Measurements from ENCODE around the gene MS4A15. TPM values are rescaled to one million over a fixed set of nuclear protein-coding genes. Genes with fewer than 3 reads are reported as not detected.

Gene MS4A15
- polyA plus RNA-seq, 2 of the 4 experiments (the other 2 are of a cell fraction): not detected

DNA sequence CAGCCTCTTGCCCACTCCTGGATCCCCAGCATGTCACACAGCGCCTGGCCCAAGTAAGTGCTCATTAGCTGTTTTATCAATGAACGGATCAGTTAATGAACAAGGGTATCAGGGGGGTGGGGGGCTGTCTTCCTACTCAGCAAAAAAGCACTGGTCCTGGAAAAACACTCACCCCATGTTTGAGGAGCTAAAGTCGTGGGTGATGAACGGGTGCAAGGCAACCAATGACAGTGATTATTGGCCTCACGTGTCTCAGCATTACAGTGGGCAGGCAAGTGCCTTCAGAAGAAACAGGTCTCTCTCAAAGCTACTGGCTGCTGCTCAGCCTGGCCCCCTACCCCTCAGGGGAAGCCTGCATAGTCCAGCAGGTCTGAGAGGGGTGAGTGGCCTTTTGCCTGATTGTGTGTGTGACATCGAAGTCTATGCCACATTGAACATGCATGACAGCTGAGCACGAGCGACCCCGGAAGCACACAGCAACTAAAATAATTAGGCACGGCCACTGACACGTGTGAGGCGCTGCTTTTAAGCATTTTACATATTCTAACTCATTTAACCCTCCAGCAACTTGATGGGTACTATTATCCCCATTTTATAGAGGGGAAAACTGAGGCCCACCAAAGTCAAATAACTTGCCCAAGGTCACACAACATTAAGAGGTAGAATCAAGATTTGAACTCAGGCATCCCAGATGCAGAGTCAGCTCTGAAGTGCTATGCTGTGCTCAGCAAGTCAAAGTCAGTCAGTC is 25.9 kb downstream of the MS4A15 start (continued):
- no peak for TF ChIP-seq ZNF302 (CRISPR knock-in tag; IDR thresholded peaks at IDR 0.05)

DNA sequence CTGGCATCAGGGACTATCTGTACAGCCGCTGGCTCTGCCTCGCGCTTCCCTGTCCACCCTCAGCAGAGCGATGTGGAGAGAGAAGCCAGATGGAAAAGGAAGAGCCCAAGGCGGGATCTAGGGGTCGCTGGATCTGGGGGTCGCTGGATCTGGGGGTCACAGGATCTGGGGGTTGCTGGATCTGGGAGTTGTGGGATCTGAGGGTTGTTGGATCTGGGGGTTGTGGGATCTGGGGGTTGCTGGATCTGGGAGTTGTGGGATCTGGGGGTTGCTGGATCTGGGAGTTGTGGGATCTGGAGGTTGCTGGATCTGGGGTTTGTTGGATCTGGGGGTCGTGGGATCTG is 26.4 kb downstream of the MS4A15 start:
- TF ChIP-seq RCOR1 (IDR thresholded peaks at IDR 0.05; ENCODE audit: low read depth, low read length): no peak
- TF ChIP-seq, protein P1, sequence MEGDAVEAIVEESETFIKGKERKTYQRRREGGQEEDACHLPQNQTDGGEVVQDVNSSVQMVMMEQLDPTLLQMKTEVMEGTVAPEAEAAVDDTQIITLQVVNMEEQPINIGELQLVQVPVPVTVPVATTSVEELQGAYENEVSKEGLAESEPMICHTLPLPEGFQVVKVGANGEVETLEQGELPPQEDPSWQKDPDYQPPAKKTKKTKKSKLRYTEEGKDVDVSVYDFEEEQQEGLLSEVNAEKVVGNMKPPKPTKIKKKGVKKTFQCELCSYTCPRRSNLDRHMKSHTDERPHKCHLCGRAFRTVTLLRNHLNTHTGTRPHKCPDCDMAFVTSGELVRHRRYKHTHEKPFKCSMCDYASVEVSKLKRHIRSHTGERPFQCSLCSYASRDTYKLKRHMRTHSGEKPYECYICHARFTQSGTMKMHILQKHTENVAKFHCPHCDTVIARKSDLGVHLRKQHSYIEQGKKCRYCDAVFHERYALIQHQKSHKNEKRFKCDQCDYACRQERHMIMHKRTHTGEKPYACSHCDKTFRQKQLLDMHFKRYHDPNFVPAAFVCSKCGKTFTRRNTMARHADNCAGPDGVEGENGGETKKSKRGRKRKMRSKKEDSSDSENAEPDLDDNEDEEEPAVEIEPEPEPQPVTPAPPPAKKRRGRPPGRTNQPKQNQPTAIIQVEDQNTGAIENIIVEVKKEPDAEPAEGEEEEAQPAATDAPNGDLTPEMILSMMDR (IDR thresholded peaks at IDR 0.05): no peak
- TF ChIP-seq RFX5 (IDR thresholded peaks at IDR 0.05): no peak
- TF ChIP-seq HDAC2 (IDR thresholded peaks at IDR 0.05): no peak
- no peak for TF ChIP-seq HOXB5 (CRISPR knock-in tag; IDR thresholded peaks at IDR 0.05)
- no peak for TF ChIP-seq CHD4 (IDR thresholded peaks at IDR 0.05; ENCODE audit: borderline replicate concordance)
- TF ChIP-seq, protein P2, sequence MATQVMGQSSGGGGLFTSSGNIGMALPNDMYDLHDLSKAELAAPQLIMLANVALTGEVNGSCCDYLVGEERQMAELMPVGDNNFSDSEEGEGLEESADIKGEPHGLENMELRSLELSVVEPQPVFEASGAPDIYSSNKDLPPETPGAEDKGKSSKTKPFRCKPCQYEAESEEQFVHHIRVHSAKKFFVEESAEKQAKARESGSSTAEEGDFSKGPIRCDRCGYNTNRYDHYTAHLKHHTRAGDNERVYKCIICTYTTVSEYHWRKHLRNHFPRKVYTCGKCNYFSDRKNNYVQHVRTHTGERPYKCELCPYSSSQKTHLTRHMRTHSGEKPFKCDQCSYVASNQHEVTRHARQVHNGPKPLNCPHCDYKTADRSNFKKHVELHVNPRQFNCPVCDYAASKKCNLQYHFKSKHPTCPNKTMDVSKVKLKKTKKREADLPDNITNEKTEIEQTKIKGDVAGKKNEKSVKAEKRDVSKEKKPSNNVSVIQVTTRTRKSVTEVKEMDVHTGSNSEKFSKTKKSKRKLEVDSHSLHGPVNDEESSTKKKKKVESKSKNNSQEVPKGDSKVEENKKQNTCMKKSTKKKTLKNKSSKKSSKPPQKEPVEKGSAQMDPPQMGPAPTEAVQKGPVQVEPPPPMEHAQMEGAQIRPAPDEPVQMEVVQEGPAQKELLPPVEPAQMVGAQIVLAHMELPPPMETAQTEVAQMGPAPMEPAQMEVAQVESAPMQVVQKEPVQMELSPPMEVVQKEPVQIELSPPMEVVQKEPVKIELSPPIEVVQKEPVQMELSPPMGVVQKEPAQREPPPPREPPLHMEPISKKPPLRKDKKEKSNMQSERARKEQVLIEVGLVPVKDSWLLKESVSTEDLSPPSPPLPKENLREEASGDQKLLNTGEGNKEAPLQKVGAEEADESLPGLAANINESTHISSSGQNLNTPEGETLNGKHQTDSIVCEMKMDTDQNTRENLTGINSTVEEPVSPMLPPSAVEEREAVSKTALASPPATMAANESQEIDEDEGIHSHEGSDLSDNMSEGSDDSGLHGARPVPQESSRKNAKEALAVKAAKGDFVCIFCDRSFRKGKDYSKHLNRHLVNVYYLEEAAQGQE (IDR thresholded peaks at IDR 0.05): no peak
- TF ChIP-seq, protein P3, sequence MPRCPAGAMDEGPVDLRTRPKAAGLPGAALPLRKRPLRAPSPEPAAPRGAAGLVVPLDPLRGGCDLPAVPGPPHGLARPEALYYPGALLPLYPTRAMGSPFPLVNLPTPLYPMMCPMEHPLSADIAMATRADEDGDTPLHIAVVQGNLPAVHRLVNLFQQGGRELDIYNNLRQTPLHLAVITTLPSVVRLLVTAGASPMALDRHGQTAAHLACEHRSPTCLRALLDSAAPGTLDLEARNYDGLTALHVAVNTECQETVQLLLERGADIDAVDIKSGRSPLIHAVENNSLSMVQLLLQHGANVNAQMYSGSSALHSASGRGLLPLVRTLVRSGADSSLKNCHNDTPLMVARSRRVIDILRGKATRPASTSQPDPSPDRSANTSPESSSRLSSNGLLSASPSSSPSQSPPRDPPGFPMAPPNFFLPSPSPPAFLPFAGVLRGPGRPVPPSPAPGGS (IDR thresholded peaks at IDR 0.05): no peak
- TF ChIP-seq, protein P4, sequence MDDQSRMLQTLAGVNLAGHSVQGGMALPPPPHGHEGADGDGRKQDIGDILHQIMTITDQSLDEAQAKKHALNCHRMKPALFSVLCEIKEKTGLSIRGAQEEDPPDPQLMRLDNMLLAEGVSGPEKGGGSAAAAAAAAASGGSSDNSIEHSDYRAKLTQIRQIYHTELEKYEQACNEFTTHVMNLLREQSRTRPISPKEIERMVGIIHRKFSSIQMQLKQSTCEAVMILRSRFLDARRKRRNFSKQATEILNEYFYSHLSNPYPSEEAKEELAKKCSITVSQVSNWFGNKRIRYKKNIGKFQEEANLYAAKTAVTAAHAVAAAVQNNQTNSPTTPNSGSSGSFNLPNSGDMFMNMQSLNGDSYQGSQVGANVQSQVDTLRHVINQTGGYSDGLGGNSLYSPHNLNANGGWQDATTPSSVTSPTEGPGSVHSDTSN (IDR thresholded peaks at IDR 0.05): no peak
- TF ChIP-seq NPAS2 (CRISPR knock-in tag; IDR thresholded peaks at IDR 0.05; ENCODE audit: borderline replicate concordance): no peak
- no peak for TF ChIP-seq FOSL2 (IDR thresholded peaks at IDR 0.05)
- TF ChIP-seq FOSL2 (CRISPR knock-in tag; IDR thresholded peaks at IDR 0.05): no peak
- TF ChIP-seq ZNF302 (CRISPR knock-in tag; IDR thresholded peaks at IDR 0.05): no peak
- TF ChIP-seq, protein P5, sequence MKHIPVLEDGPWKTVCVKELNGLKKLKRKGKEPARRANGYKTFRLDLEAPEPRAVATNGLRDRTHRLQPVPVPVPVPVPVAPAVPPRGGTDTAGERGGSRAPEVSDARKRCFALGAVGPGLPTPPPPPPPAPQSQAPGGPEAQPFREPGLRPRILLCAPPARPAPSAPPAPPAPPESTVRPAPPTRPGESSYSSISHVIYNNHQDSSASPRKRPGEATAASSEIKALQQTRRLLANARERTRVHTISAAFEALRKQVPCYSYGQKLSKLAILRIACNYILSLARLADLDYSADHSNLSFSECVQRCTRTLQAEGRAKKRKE (CRISPR knock-in tag; IDR thresholded peaks at IDR 0.05; ENCODE audit: low read depth): no peak
- no peak for TF ChIP-seq MYC (IDR thresholded peaks at IDR 0.05; ENCODE audit: borderline replicate concordance, low read length)
- no peak for TF ChIP-seq BHLHE40 (IDR thresholded peaks at IDR 0.05; ENCODE audit: low read depth, low read length)
- no peak for TF ChIP-seq RAD21 (conservative IDR thresholded peaks at IDR 0.05 in 1 of 2, IDR thresholded peaks at IDR 0.05 in 1 of 2)
- TF ChIP-seq, protein P6, sequence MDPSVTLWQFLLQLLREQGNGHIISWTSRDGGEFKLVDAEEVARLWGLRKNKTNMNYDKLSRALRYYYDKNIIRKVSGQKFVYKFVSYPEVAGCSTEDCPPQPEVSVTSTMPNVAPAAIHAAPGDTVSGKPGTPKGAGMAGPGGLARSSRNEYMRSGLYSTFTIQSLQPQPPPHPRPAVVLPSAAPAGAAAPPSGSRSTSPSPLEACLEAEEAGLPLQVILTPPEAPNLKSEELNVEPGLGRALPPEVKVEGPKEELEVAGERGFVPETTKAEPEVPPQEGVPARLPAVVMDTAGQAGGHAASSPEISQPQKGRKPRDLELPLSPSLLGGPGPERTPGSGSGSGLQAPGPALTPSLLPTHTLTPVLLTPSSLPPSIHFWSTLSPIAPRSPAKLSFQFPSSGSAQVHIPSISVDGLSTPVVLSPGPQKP (IDR thresholded peaks at IDR 0.05; ENCODE audit: low read depth, low read length): no peak
- TF ChIP-seq EHMT2 (IDR thresholded peaks at IDR 0.05; ENCODE audit: low read depth): no peak
- ChIA-PET CTCF (interaction anchor here (1.6 to 2.7 kb wide), 2 partner anchors 8 to 48 kb away, joined by 7 to 13 read pairs; no protein-coding TSS in a partner anchor), POLR2A (no interaction called here)
- DNase-seq (ENCODE audit: low read depth in 1 of 2, low spot score in 1 of 2) (no peak), ATAC-seq (no peak), FAIRE-seq (no peak)
- no peaks in the 10 kb centered on the region for H3K9me3 ChIP-seq
- H3K27ac ChIP-seq: no peak overlapping the region
- no peaks in the 10 kb centered on the region for H3K4me1 ChIP-seq
- WGBS (ENCODE audit: missing lambda C conversion rate): 58% methylated on average over 7 of the region's 8 CpGs
- H3K4me2 ChIP-seq: no peak overlapping the region
- H3K4me3 ChIP-seq: no peak overlapping the region

Data from A549 (cell line).